Adrenal gland (tissue), 12 donors: ENCODE results near the gene NHSL2. TPM values are rescaled to one million over a fixed set of nuclear protein-coding genes. Genes with fewer than 3 reads are reported as not detected.

Experiments used
- DNase-seq, 7 donors: peaks; one replicate each; pipeline ENCODE4 v3.0.0-alpha.2; 2019 to 2020
- H3K27ac ChIP-seq, 5 donors: fragments of 200-600 bp; sonication (generic) in 4 of 5; 1 replicate in 3 of 5; 2 replicates in 2 of 5; pipeline versions ENCODE4 v1.5.1 to v1.8.0; 2016 to 2020; ENCODE audit warnings: mild to moderate bottlenecking in 1 of 5
- H3K27me3 ChIP-seq: fragments of 200-600 bp; 2 replicates; pipeline ENCODE4 v1.8.0; 2021
- H3K36me3 ChIP-seq, 2 donors: fragments of 200-600 bp; replicated peaks in 1 of 2; 1 replicate in 1 of 2; 2 replicates in 1 of 2; pipeline versions ENCODE4 v1.5.1 to v1.8.0; 2018 to 2022
- H3K4me1 ChIP-seq, 2 donors: fragments of 200-600 bp; replicated peaks in 1 of 2; 1 replicate in 1 of 2; 2 replicates in 1 of 2; pipeline versions ENCODE4 v1.5.1 to v1.8.0; 2018 to 2021
- H3K4me3 ChIP-seq, 4 donors: fragments of 200-600 bp; sonication (generic) in 3 of 4; one replicate each; pipeline ENCODE4 v1.5.1; 2016 to 2018
- H3K9me3 ChIP-seq, 3 donors: fragments of 200-600 bp; sonication (generic) in 1 of 3; replicated peaks in 1 of 3; 1 replicate in 2 of 3; 2 replicates in 1 of 3; pipeline versions ENCODE4 v1.5.1 to v1.8.0; 2016 to 2021
- POLR2A ChIP-seq, 2 donors: fragments of 450-650 bp; IDR thresholded peaks; one replicate each; pipeline ENCODE4 v1.6.1; 2017; ENCODE audit warnings: antibody characterized with exemption in 2 of 2, mild to moderate bottlenecking in 2 of 2, moderate library complexity in 1 of 2
- WGBS, 4 donors: extraction: QIAGEN DNeasy Blood & Tissue Kit in 2 of 4; methylation state at CpG; one replicate each; pipeline versions ENCODE4 v1.1.5 to v1.1.7; 2013 to 2017; 5-methylcytosine and 5-hydroxymethylcytosine counted together
- intact Hi-C, 2 donors: fragments of 100-400 bp; cut with DNase I; formaldehyde crosslinking; loops; one replicate each; pipeline versions ENCODE4 v1.14.1 to v1.15.0; 2022 to 2023
- polyA plus RNA-seq, 3 donors: library from polyadenylated mRNA; stranded (reverse); fragments of 200-250 nt in 2 of 3; fragments of 350-450 nt in 1 of 3; fragmentation: Illumina TruSeq in 1 of 3; extraction: RNeasy Lipid Tissue Mini Kit (QIAGEN cat#74804) in 1 of 3; gene quantifications; one replicate each; pipeline ENCODE4 v1.2.3, GENCODE V29; 2013 to 2014
- total RNA-seq, 9 donors: library from RNA; depleted of rRNA in 4 of 9; stranded (reverse); fragments of >200 nt in 4 of 9; fragments of 120-200 nt in 1 of 9; fragmentation: NEBNext Ultra II Directional in 1 of 9; extraction: Animal tissue kit (Norgen Biotek cat#: 25700) in 1 of 9; gene quantifications; one replicate each; pipeline versions ENCODE4 v1.1.0 to v1.2.4, GENCODE V29; 2013 to 2023
- TF ChIP-seq, protein P1 (sequence below), 6 experiments: fragments of 450-650 bp in 4 of 6; fragments of 200-600 bp in 2 of 6; sonication (generic) in 1 of 6; IDR thresholded peaks; 1 replicate in 5 of 6; 2 replicates in 1 of 6; pipeline versions ENCODE4 v1.5.1 to v1.8.0; 2016 to 2021; ENCODE audit warnings: antibody characterized with exemption in 6 of 6, mild to moderate bottlenecking in 2 of 6, moderate library complexity in 1 of 6
- donor health status: healthy with polysubstance abuse.
- donor health status: Bipolar disorder and iron deficiency.
- donor health status: DM: yes; HTN: yes; CAD: no.
- donor health status: DM: no; HTN: no; CAD: no.
- donor health status: DM: no; HTN: no; CAD: no.
- donor health status: DM: yes; HTN: yes; CAD: no.

The NHSL2 gene
- total and polyA plus RNA-seq, 12 donors = 1.3 to 18.2 (median 4.8) TPM

DNA sequence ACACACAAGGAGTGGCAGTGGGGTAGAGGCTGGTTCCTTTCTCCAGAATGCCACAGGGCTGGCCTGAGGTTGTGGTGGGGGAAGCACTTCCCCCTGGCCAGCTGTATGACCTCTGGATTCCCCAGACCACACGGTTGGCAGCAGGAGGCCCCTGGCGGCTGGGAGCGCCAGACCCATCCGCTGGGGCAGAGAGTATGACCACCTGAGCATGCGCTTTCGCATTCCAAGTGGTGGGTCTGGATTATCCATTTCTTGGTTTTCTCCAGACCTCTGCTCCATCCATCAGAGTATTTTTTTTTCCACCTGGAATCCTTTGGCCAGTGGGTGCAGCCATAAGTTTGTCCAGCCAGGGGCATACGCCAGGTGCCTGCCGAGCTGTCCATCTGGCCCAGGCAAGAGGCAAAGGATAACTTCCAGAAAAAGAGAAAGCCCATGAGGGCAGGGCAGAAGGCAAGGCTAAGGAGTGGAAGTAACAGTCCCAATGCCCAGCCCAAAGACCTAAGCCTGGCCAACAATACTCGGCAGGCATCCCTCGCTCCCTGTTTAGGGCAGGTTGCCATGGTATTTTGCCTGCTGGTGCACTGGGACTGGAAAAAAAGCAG is 39.3 kb downstream of the NHSL2 start:
- intact Hi-C loops = no loop called here
- no peak for TF ChIP-seq POLR2A (IDR thresholded peaks at IDR 0.05)
- TF ChIP-seq, protein P1, sequence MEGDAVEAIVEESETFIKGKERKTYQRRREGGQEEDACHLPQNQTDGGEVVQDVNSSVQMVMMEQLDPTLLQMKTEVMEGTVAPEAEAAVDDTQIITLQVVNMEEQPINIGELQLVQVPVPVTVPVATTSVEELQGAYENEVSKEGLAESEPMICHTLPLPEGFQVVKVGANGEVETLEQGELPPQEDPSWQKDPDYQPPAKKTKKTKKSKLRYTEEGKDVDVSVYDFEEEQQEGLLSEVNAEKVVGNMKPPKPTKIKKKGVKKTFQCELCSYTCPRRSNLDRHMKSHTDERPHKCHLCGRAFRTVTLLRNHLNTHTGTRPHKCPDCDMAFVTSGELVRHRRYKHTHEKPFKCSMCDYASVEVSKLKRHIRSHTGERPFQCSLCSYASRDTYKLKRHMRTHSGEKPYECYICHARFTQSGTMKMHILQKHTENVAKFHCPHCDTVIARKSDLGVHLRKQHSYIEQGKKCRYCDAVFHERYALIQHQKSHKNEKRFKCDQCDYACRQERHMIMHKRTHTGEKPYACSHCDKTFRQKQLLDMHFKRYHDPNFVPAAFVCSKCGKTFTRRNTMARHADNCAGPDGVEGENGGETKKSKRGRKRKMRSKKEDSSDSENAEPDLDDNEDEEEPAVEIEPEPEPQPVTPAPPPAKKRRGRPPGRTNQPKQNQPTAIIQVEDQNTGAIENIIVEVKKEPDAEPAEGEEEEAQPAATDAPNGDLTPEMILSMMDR (IDR thresholded peaks at IDR 0.05) = no peak

DNA sequence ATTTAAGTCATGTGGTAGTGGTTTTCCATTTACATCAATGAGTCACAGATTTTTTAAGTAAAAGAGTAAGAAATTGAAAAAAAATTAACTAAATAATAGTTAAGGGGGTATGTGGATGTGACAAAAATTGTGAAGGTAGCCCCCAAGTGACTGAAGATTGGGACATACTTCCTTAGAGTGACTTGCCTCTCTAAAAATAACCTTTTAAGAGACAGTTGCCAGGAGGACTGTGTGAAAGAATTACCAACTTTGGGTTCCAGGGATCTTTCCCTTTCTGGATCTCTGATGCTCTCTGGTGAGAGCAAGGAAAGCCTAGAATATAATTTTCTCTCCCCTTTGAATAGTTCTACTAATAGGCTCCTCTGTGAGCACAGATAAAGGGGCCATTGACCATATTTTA is 42.7 kb downstream of the NHSL2 start:
- intact Hi-C loops = no loop called here
- Histone ChIP-seq H3K27me3 (peaks cover 35% of the 10 kb centered on the region), H3K4me1 (no peaks in the 10 kb centered on the region), H3K36me3 (no peaks in the 10 kb centered on the region), H3K9me3 (no peaks in the 10 kb centered on the region), H3K27ac (no peak overlapping the region), H3K4me3 (no peak overlapping the region)
- TF ChIP-seq POLR2A (IDR thresholded peaks at IDR 0.05) = no peak
- TF ChIP-seq, protein P1 (IDR thresholded peaks at IDR 0.05) = no peak
- DNase-seq = no peak

More for the DNA sequence above, 39.3 kb downstream of the NHSL2 start:
- Histone ChIP-seq H3K27ac (no peak overlapping the region), H3K27me3 (peaks cover 40% of the 10 kb centered on the region), H3K36me3 (no peaks in the 10 kb centered on the region), H3K4me1 (no peaks in the 10 kb centered on the region), H3K4me3 (no peak overlapping the region), H3K9me3 (no peaks in the 10 kb centered on the region)
- no peak for DNase-seq
- WGBS, 4 donors = 74 to 85% (median 79%) methylated on average over 8 to 10 of the region's 10 CpGs

DNA sequence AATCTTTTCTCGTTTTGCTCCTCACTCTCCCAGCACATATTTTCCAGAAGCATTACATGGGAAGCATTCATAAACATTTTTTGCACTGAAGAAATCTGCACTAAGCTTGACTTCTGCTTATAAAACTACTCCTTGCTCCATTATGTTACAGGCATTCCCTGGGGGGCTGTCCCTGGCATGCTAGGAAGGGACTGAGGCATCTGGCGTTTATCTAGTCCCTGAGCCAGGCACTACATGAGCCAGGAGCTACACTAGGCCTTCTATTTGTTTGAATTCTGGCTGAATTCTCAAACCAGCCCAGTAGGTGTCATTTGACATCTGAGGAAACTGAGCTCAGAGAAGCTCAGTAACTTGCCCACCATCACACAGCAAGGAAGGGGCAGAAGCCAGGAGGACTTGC is 43.3 kb downstream of the NHSL2 start:
- no peaks in the 10 kb centered on the region for H3K36me3 ChIP-seq
- no peak for DNase-seq
- no peak for TF ChIP-seq POLR2A (IDR thresholded peaks at IDR 0.05)
- TF ChIP-seq, protein P1 (IDR thresholded peaks at IDR 0.05) = no peak
- WGBS, 4 donors = 58 to 70% (median 63%) methylated on average over 1 to 2 of the region's 2 CpGs
- peaks cover 35% of the 10 kb centered on the region for H3K27me3 ChIP-seq
- no peak overlapping the region for H3K27ac ChIP-seq
- intact Hi-C loops = no loop called here
- no peak overlapping the region for H3K4me3 ChIP-seq
- no peaks in the 10 kb centered on the region for H3K9me3 ChIP-seq
- H3K4me1 ChIP-seq = no peaks in the 10 kb centered on the region

DNA sequence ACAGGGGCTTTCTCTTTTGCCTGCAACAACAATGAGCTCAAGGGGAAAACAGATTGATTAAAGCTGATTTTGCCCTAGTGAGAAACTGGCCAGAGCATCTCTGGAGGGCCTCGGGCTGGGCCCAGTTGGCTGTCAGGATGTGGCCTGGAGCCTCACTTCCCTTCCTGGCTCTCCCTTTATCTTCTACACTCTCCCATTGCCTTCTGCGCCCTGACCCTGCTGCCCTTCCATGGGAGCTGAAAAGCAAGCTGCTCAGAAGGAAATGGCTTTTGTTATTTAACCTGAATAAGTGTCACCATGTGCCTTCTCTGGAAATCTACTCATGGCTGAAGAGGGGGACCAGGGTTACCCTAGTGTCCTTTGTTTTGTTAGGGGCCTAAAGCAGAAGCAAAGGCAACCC is 43.8 kb downstream of the NHSL2 start:
- no peak overlapping the region for H3K27ac ChIP-seq

More for the DNA sequence above, 43.8 kb downstream of the NHSL2 start:
- TF ChIP-seq, protein P1 (IDR thresholded peaks at IDR 0.05) = no peak
- TF ChIP-seq POLR2A (IDR thresholded peaks at IDR 0.05) = no peak
- 50 to 73% (median 54%) methylated on average over 2 of the region's 2 CpGs for WGBS, 4 donors
- Histone ChIP-seq H3K9me3 (no peaks in the 10 kb centered on the region), H3K27me3 (peaks cover 31% of the 10 kb centered on the region), H3K36me3 (no peaks in the 10 kb centered on the region), H3K4me3 (no peak overlapping the region), H3K4me1 (no peaks in the 10 kb centered on the region)
- intact Hi-C loops = no loop called here
- no peak for DNase-seq
